ENCODE results near the gene NFATC2. TPM values are rescaled to one million over a fixed set of nuclear protein-coding genes. Genes with fewer than 3 reads are reported as not detected.

NFATC2 gene
- total and polyA plus RNA-seq, 2 experiments from 2014 or later: 4.9 to 8.3 TPM

DNA sequence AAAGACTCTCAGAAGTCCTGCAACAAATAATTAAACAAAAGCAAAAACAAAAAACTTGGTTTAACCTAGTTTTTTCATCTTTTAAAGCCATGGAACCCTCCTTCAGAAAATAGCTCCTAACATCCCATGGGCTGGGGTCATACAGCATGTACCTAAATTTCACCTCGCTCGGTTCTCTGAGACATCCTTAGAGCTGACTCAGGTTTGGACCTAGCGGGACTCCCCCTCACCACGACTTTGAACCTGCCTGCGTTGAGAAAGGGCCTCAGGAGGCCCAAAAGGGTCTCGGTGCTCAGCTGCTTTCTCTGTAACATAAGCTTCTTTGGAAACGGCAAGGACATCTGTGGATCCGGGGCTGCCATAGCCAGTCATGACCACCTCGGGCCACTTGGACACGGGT is 112.8 kb downstream of the NFATC2 start:
- 85% methylated on average over 10 of the region's 10 CpGs for WGBS (ENCODE audit: low lambda C conversion rate, missing lambda C conversion rate)
- Histone ChIP-seq H3K27me3 (no peaks in the 10 kb centered on the region), H2AFZ (no peak overlapping the region), H3K36me3 (replicated peaks; ENCODE audit: insufficient read depth, low read depth) (no peaks in the 10 kb centered on the region), H3K79me2 (no peaks in the 10 kb centered on the region), H3K9me3 (ENCODE audit: low read depth) (no peaks in the 10 kb centered on the region), H3K4me1 (ENCODE audit: insufficient read depth) (peaks cover 18% of the 10 kb centered on the region), H3K4me2 (no peak overlapping the region), H4K20me1 (ENCODE audit: insufficient read depth, poor library complexity, severe bottlenecking) (no peaks in the 10 kb centered on the region), H3K4me3 (no peak overlapping the region), H3K9me2 (replicated peaks; ENCODE audit: insufficient read depth) (no peaks in the 10 kb centered on the region), H3K27ac (no peak overlapping the region)
- TF ChIP-seq, protein P1, sequence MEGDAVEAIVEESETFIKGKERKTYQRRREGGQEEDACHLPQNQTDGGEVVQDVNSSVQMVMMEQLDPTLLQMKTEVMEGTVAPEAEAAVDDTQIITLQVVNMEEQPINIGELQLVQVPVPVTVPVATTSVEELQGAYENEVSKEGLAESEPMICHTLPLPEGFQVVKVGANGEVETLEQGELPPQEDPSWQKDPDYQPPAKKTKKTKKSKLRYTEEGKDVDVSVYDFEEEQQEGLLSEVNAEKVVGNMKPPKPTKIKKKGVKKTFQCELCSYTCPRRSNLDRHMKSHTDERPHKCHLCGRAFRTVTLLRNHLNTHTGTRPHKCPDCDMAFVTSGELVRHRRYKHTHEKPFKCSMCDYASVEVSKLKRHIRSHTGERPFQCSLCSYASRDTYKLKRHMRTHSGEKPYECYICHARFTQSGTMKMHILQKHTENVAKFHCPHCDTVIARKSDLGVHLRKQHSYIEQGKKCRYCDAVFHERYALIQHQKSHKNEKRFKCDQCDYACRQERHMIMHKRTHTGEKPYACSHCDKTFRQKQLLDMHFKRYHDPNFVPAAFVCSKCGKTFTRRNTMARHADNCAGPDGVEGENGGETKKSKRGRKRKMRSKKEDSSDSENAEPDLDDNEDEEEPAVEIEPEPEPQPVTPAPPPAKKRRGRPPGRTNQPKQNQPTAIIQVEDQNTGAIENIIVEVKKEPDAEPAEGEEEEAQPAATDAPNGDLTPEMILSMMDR (IDR thresholded peaks at IDR 0.05; ENCODE audit: poor library complexity): no peak
- TF ChIP-seq EZH2phosphoT487 (IDR thresholded peaks at IDR 0.05; ENCODE audit: low read depth, severe bottlenecking, unreplicated experiment) (no peak), EZH2 (IDR thresholded peaks at IDR 0.05; ENCODE audit: borderline replicate concordance) (no peak)
- no peak for DNase-seq (ENCODE audit: low spot score)

- Histone ChIP-seq H3K27me3 (no peaks in the 10 kb centered on the region), H3K4me2 (peak overlapping the region; percentile 62), H3K9me3 (ENCODE audit: low read depth) (no peaks in the 10 kb centered on the region), H3K4me3 (no peak overlapping the region), H3K4me1 (ENCODE audit: insufficient read depth) (peaks cover 18% of the 10 kb centered on the region), H3K27ac (peak overlapping the region; percentile 76), H2AFZ (no peak overlapping the region), H3K9me2 (replicated peaks; ENCODE audit: insufficient read depth) (no peaks in the 10 kb centered on the region), H4K20me1 (ENCODE audit: insufficient read depth, poor library complexity, severe bottlenecking) (no peaks in the 10 kb centered on the region), H3K79me2 (no peaks in the 10 kb centered on the region), H3K36me3 (replicated peaks; ENCODE audit: insufficient read depth, low read depth) (no peaks in the 10 kb centered on the region)
- TF ChIP-seq, protein P1 (IDR thresholded peaks at IDR 0.05; ENCODE audit: poor library complexity): no peak
- no peak for TF ChIP-seq EZH2phosphoT487 (IDR thresholded peaks at IDR 0.05; ENCODE audit: low read depth, severe bottlenecking, unreplicated experiment)
- TF ChIP-seq EZH2 (IDR thresholded peaks at IDR 0.05; ENCODE audit: borderline replicate concordance): no peak
- WGBS (ENCODE audit: low lambda C conversion rate, missing lambda C conversion rate): 93% methylated on average over 6 of the region's 6 CpGs
- DNase-seq (ENCODE audit: low spot score): no peak
These were observed 113.4 kb downstream of the NFATC2 start for GRCh38 chr20:51429144-51429482.

GRCh38 chr20:51428401-51429143 is 113.9 kb downstream of the NFATC2 start:
- H3K9me2 ChIP-seq (replicated peaks; ENCODE audit: insufficient read depth): no peaks in the 10 kb centered on the region
- peak overlapping the region; percentile 62 for H3K4me2 ChIP-seq
- H2AFZ ChIP-seq: no peak overlapping the region
- H3K4me3 ChIP-seq: no peak overlapping the region
- H3K4me1 ChIP-seq (ENCODE audit: insufficient read depth): peaks cover 18% of the 10 kb centered on the region
- TF ChIP-seq, protein P1 (IDR thresholded peaks at IDR 0.05; ENCODE audit: poor library complexity): no peak
- TF ChIP-seq EZH2 (IDR thresholded peaks at IDR 0.05; ENCODE audit: borderline replicate concordance) (no peak), EZH2phosphoT487 (IDR thresholded peaks at IDR 0.05; ENCODE audit: low read depth, severe bottlenecking, unreplicated experiment) (no peak)
- no peaks in the 10 kb centered on the region for H3K36me3 ChIP-seq (replicated peaks; ENCODE audit: insufficient read depth, low read depth)
- H4K20me1 ChIP-seq (ENCODE audit: insufficient read depth, poor library complexity, severe bottlenecking): no peaks in the 10 kb centered on the region
- no peaks in the 10 kb centered on the region for H3K9me3 ChIP-seq (ENCODE audit: low read depth)
- 28% methylated on average over 25 of the region's 25 CpGs for WGBS (ENCODE audit: low lambda C conversion rate, missing lambda C conversion rate)
- H3K27ac ChIP-seq: peak overlapping the region; percentile 76
- peak; percentile 79 for DNase-seq (ENCODE audit: low spot score)
- no peaks in the 10 kb centered on the region for H3K27me3 ChIP-seq
- no peaks in the 10 kb centered on the region for H3K79me2 ChIP-seq
